HG02642 (cell line): ENCODE measurements around the gene NRXN3.

ENCODE experiments used
- ATAC-seq: cut with Tn5 transposase; IDR thresholded peaks from one replicate; pipeline ENCODE4 v1.9.1; 2021; ENCODE audit warnings: mild to moderate bottlenecking; ENCODE audit not compliant: unreplicated experiment, poor library complexity

The NRXN3 gene

GRCh38 chr14:78238141-78238540 is 68.0 kb downstream of the NRXN3 start:
- ATAC-seq: no peak

DNA sequence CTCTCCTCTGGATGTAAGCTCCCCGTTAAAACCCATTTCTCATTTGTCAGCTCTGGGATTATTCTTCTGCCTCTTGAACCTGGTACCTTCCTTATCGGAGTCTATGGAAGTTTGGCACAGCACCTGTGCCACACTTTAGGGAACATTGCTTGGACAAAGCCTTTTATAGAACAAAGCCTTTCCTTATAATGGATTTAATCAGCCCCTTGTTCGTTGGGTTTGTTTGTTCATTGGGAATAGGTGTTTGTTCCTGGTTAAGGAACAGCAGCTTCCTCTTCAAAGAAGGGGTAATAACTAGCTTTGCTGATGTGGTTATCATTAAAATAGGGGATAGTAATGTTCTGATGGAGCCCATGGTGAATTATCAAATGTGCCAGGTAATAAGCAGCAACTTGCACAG is 70.4 kb downstream of the NRXN3 start:
- ATAC-seq: no peak

DNA sequence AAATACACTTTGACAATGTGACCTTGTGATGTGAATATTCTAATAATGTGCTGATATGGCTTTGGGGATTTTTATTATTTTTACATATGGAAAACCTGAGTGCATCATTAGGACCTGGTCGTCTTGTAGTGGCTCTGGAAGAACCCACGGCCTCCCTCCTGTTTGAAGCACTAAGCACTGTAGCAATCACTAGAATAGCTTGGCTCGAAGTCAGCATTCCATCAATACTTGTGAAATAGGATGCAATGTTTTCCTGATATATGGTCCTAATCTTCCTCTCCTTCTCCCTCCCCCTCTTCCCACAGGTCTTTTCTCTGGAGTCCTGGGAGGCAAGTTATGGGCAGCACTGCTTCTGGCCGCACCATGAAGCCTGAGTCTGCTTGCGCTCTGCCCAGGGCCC is 71.9 kb downstream of the NRXN3 start:
- no peak for ATAC-seq

DNA sequence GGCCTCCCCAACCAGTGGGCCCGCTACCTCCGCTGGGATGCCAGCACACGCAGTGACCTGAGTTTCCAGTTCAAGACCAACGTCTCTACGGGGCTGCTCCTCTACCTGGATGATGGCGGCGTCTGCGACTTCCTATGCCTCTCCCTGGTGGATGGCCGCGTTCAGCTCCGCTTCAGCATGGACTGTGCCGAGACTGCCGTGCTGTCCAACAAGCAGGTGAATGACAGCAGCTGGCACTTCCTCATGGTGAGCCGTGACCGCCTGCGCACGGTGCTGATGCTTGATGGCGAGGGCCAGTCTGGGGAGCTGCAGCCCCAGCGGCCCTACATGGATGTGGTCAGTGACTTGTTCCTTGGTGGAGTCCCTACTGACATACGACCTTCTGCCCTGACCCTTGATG is 73.0 kb downstream of the NRXN3 start:
- ATAC-seq: no peak

- ATAC-seq: no peak
These were observed 75.1 kb downstream of the NRXN3 start for GRCh38 chr14:78245238-78245637.

DNA sequence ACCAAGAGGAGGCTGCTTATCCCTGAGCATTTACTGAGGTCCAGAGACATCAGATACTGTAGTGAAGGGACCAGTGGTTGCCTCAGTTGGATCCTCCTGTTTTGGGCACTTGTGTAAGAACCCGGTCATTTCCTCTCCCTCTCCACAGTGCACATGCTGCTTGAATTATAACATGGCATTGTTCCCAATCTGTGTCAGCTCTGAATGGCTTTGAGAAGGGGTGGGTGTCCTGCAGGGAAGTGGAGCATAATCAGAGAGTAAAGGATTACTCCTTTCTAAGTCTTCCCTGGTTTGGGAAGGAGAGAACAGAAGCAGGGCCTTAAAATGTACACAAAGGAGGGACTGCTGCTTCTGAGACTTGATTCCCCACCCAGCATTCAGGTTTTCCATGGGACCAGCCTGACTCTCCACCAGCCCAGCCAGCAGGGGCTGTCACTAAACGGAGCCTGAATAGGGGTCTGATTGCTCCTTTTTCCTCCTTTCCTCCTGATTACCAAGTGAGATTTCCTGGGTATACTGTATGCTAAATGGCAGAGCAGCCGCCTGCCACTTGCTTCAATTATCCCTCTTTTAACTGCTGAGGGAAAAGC is 78.4 kb downstream of the NRXN3 start:
- ATAC-seq: no peak

DNA sequence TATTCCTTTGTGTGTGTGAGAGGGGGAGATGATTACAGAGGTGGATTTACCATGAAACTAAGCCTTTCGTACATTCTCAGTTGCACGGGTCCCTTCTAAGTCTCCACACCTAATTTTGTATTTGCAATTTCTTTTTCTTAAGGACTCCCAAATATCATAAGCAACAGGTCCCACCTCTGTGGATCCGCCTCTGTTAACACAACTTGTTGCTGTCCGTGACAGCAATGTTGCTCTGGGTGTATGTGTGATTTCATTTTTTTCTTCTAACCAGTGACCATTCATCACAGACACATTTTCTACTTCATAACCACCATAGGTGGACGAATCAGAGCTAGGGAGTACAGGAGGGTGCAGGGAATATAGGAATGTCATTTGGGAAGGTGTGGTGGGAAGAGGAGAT is 81.1 kb downstream of the NRXN3 start:
- ATAC-seq: no peak

- no peak for ATAC-seq
These were observed 83.8 kb downstream of the NRXN3 start for GRCh38 chr14:78253986-78254385.

- no peak for ATAC-seq
These were observed 84.8 kb downstream of the NRXN3 start for GRCh38 chr14:78254911-78255461.

GRCh38 chr14:78259831-78260230 is 89.7 kb downstream of the NRXN3 start:
- no peak for ATAC-seq

DNA sequence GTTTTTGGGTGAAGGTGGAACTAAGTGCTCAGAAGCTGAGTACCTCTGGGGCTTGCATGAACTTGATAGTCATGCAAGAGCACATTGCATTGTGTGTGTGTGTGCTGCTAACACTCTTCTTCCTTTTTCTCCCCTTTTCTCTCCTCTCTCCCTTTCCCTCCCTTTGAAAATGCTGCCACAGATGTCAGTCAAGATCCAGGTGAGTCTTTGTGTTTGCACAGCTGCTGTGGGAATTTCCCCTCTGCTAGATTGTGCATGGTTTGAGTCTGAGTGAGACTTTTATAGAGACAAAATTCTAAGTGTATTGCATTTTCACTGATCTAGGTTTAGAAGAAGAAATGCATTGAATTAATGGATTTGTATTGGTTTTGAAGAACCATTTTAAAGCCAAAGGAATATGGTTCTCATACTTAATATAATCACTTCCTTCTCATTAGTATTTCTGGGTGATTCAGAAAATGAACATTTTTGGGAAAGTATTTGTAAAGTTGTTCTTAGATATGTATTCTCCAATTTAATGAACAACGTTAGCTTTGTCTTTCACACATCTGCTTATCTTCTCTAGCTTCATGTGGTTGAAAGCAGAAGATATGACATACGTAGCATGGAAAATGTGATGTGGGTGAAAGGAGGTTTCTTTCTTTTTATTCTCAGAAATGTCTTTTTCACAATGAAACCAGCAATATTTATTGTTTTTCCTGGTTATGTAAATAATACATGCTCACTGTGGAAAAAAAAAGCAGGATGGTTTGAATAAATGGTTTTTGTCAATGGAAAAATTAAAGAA is 108.5 kb downstream of the NRXN3 start:
- ATAC-seq: no peak

DNA sequence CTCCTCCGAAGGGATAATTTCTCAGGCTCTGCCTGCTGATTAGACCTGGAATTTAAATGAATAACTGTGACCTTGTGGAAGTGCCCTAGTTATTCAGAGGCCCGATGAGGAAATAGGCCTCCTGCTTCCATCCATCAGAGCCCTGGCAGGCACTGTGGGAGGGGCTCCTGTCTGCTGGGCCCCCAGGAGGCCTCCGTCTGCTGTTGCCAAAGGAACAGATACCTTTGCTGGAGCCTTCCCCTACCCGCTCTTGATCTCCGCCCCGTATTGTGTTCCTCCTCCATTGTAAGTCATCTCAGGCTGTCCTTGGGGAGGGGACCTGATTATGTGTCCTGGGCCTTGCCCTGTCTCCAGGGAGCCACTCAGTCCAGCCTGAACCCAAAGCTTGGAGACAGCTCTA is 112.3 kb downstream of the NRXN3 start:
- no peak for ATAC-seq

- ATAC-seq: no peak
These were observed 116.0 kb downstream of the NRXN3 start for GRCh38 chr14:78286210-78286609.

- no peak for ATAC-seq
These were observed 121.8 kb downstream of the NRXN3 start for GRCh38 chr14:78292003-78292402.

DNA sequence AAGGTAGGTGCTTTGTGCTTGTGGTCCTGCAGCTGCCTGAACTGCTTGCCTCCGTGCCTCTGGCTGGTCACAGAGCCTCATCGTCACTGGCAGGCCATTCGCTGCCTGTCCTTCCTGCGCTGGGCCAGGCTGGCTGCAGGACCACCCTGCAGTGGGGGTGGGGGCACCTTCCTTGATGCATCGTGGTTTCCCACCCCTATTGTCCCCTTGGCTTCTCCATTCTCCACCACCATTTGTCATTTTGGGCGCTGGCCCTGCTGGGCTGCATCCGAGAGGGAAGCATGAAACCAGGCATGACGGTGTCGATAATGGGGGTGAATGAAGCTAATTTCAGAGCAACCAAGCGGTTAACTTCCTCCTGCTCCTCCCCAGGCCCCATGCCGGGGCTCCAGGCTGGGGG is 127.7 kb downstream of the NRXN3 start:
- no peak for ATAC-seq

DNA sequence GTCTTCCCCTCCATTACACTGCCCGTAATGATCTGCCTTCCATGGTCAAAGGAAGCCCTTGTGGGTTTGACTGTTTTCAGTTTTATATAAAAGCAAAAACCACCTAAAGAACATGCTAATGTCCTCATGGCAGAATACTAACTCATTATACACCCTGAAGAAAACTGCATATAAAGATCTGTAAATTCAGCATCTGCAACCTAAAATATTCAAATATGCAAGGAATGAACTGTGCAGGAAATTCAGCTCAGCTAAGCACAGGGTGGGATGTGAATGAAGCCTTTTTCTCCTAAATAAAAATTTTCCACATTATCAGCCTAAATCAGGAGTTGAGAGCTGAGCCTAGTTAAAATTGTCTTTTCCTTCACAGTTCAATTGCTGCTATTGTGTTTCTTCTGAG is 128.1 kb downstream of the NRXN3 start:
- no peak for ATAC-seq

- ATAC-seq: no peak
These were observed 132.7 kb downstream of the NRXN3 start for GRCh38 chr14:78302841-78303240.

GRCh38 chr14:78307671-78308070 is 137.5 kb downstream of the NRXN3 start:
- no peak for ATAC-seq

GRCh38 chr14:78308079-78308478 is 137.9 kb downstream of the NRXN3 start:
- ATAC-seq: no peak

DNA sequence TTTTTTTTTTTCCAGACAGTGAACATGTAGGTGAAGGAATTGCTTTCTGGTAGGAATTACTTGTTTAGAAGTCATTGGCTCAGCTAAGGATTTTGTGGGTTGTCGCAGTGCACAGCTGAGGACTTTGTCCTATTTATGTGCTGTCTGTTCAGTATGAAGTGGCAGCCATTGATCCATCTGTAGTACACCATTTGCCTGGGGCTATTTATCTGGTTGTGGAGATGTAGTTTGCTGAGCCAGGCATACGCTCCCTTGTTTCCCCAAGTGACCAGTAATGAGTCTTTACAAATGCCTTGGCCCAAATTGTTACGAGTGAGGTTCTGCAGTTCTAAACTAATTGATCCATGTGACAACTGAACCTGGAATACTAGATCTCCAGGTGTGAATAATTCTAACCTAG is 140.1 kb downstream of the NRXN3 start:
- no peak for ATAC-seq

DNA sequence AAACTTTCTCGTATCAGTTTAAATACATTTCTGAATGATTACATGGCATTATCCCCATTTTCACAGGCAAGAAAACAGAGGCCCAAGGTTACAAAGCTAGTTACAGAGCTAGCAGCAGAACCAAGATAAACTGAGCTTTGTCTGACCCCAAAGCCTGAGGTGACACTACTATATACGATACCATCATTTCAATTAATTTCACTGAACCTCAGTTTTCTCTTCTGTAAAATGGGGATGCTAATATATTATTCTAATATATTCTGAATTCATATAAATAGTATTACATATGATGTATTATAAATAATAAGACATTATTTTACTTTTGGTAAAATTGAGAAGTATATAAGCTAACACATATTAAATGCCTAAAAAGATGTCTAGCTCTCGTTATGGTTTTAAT is 143.3 kb downstream of the NRXN3 start:
- no peak for ATAC-seq

DNA sequence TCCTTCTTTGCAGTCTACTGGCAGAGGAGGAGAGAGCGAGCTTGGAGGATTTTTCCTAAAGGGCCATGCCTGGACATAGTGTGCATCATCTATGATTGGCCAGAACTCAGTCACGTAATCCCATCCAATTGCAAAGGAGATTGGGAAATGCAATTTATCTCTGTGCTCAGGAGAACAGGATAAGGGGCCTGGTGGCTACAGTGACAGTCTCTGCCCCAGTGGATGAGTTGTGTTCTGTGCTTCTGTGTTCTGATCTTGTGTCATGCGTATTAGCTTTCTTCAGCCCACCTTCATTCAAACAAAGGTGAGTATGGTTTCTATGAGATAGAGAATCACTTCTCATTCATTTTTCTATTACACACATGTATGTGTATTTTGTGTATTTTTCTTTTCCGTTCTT is 144.3 kb downstream of the NRXN3 start:
- ATAC-seq: no peak
